Measurements from ENCODE around the gene MEI4. TPM values are rescaled to one million over a fixed set of nuclear protein-coding genes. Genes with fewer than 3 reads are reported as not detected.

MEI4 gene
- total RNA-seq, result not detected

- H3K27ac ChIP-seq, result no peak within 1 kb of the TSS
- DNase-seq (no peak), ATAC-seq (ENCODE audit: low FRiP score in 2 of 2) (no peak)
- no peaks in the 10 kb centered on the region for H3K27me3 ChIP-seq
- TF ChIP-seq POLR2AphosphoS5 (IDR thresholded peaks at IDR 0.05) (no peak), CTCF (IDR thresholded peaks at IDR 0.05) (no peak), EP300 (IDR thresholded peaks at IDR 0.05) (no peak), POLR2A (IDR thresholded peaks at IDR 0.05) (no peak)
- 69 to 73% methylated on average over 2 of the region's 2 CpGs for WGBS, 2 donors
- no peaks in the 10 kb centered on the region for H3K9me3 ChIP-seq
- no peaks in the 10 kb centered on the region for H3K4me1 ChIP-seq
- no peak within 1 kb of the TSS for H3K4me3 ChIP-seq
- no peaks in the 10 kb centered on the region for H3K36me3 ChIP-seq
Measured at GRCh38 chr6:77652739-77653138, at the start of gene MEI4. Gene MEI4 (plus strand): TSS chr6:77653039. CDS start chr6:77690672, 37,633 bp downstream.

- H3K4me3 ChIP-seq, result no peak overlapping the region
- H3K9me3 ChIP-seq, result no peaks in the 10 kb centered on the region
- H3K4me1 ChIP-seq, result no peaks in the 10 kb centered on the region
- TF ChIP-seq POLR2A (IDR thresholded peaks at IDR 0.05), result no peak
- TF ChIP-seq CTCF (IDR thresholded peaks at IDR 0.05), result no peak
- TF ChIP-seq EP300 (IDR thresholded peaks at IDR 0.05), result no peak
- no peak for TF ChIP-seq POLR2AphosphoS5 (IDR thresholded peaks at IDR 0.05)
- no peak for ATAC-seq (ENCODE audit: low FRiP score in 2 of 2)
- WGBS, 2 donors, result 53% methylated on average over 4 of the region's 4 CpGs
- H3K27me3 ChIP-seq, result no peaks in the 10 kb centered on the region
- H3K36me3 ChIP-seq, result no peaks in the 10 kb centered on the region
- no peak overlapping the region for H3K27ac ChIP-seq
- no peak for DNase-seq
Measured at GRCh38 chr6:77604476-77604875, 48.4 kb upstream of the MEI4 start.

GRCh38 chr6:77607004-77607403, 45.8 kb upstream of the MEI4 start:
- Histone ChIP-seq H3K9me3 (no peaks in the 10 kb centered on the region), H3K27ac (no peak overlapping the region), H3K4me1 (no peaks in the 10 kb centered on the region), H3K27me3 (no peaks in the 10 kb centered on the region), H3K36me3 (no peaks in the 10 kb centered on the region), H3K4me3 (no peak overlapping the region)
- TF ChIP-seq EP300 (IDR thresholded peaks at IDR 0.05), result no peak
- no peak for TF ChIP-seq CTCF (IDR thresholded peaks at IDR 0.05)
- TF ChIP-seq POLR2A (IDR thresholded peaks at IDR 0.05), result no peak
- no peak for TF ChIP-seq POLR2AphosphoS5 (IDR thresholded peaks at IDR 0.05)
- DNase-seq (no peak), ATAC-seq (ENCODE audit: low FRiP score in 2 of 2) (no peak)
- 84 to 88% methylated on average over 5 of the region's 5 CpGs for WGBS, 2 donors

- WGBS, 2 donors, result 76 to 92% methylated on average over 1 of the region's 1 CpG
- H3K27me3 ChIP-seq, result no peaks in the 10 kb centered on the region
- no peak for ATAC-seq (ENCODE audit: low FRiP score in 2 of 2)
Measured at GRCh38 chr6:77609106-77609505, 43.7 kb upstream of the MEI4 start.

More at GRCh38 chr6:77609106-77609505, 43.7 kb upstream of the MEI4 start:
- H3K4me1 ChIP-seq, result no peaks in the 10 kb centered on the region
- H3K9me3 ChIP-seq, result no peaks in the 10 kb centered on the region
- no peak for DNase-seq
- H3K27ac ChIP-seq, result no peak overlapping the region
- H3K36me3 ChIP-seq, result no peaks in the 10 kb centered on the region
- H3K4me3 ChIP-seq, result no peak overlapping the region
- TF ChIP-seq POLR2A (IDR thresholded peaks at IDR 0.05) (no peak), POLR2AphosphoS5 (IDR thresholded peaks at IDR 0.05) (no peak), CTCF (IDR thresholded peaks at IDR 0.05) (no peak), EP300 (IDR thresholded peaks at IDR 0.05) (no peak)

Measured in upper lobe of left lung (tissue), 6 donors.